ENCODE measurements around the gene UPK1B. TPM values are rescaled to one million over a fixed set of nuclear protein-coding genes. Genes with fewer than 3 reads are reported as not detected.

The UPK1B gene
- total RNA-seq, 2 donors from 2014 or later = 1.8 TPM; not detected in 1

- Histone ChIP-seq H3K9me3 (no peaks in the 10 kb centered on the region), H3K4me1 (ENCODE audit: control insufficient read depth in 1 of 2, low read depth in 2 of 2) (no peaks in the 10 kb centered on the region), H3K4me3 (no peak overlapping the region), H3K27me3 (replicated peaks; ENCODE audit: insufficient read depth) (no peaks in the 10 kb centered on the region), H3K27ac (no peak overlapping the region), H3K36me3 (no peaks in the 10 kb centered on the region)
- DNase-seq (ENCODE audit: low spot score) (no peak), ATAC-seq (ENCODE audit: insufficient number of reproducible peaks, low FRiP score, low read depth) (no peak)
- TF ChIP-seq CTCF (IDR thresholded peaks at IDR 0.05) = no peak
These were observed 3.9 kb downstream of the UPK1B start for GRCh38 chr3:119177321-119177720.

DNA sequence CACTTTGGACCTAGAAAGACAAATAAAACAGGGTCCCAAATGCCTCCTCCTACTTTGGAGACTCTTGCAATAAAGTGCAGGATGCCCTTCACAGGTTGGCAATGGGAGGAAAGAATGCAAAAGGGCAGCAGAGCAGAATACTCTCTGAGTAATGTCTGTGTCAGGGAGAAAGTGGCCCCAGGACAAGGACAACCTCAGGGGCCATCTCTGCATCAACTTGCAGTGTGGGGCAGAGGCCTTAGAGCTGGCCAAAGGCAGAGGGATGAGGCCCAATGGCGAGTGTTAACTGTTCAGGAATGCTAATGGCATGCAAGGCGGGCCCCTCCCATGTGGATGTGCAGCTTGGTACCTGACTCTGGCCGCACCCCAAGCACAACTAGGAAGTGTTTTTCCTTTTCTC lies 8.4 kb downstream of the UPK1B start:
- no peak for DNase-seq (ENCODE audit: low spot score)

GRCh38 chr3:119184111-119184510 lies 10.7 kb downstream of the UPK1B start:
- TF ChIP-seq CTCF (IDR thresholded peaks at IDR 0.05) = no peak
- Histone ChIP-seq H3K4me1 (ENCODE audit: control insufficient read depth in 1 of 2, low read depth in 2 of 2) (no peaks in the 10 kb centered on the region), H3K9me3 (no peaks in the 10 kb centered on the region), H3K4me3 (no peak overlapping the region), H3K36me3 (no peaks in the 10 kb centered on the region), H3K27me3 (replicated peaks; ENCODE audit: insufficient read depth) (no peaks in the 10 kb centered on the region), H3K27ac (no peak overlapping the region)
- no peak for ATAC-seq (ENCODE audit: insufficient number of reproducible peaks, low FRiP score, low read depth)
- no peak for DNase-seq (ENCODE audit: low spot score)

More for the DNA sequence above, 8.4 kb downstream of the UPK1B start:
- Histone ChIP-seq H3K9me3 (no peaks in the 10 kb centered on the region), H3K4me1 (ENCODE audit: control insufficient read depth in 1 of 2, low read depth in 2 of 2) (no peaks in the 10 kb centered on the region), H3K27me3 (replicated peaks; ENCODE audit: insufficient read depth) (no peaks in the 10 kb centered on the region), H3K27ac (no peak overlapping the region), H3K36me3 (no peaks in the 10 kb centered on the region), H3K4me3 (no peak overlapping the region)
- ATAC-seq (ENCODE audit: insufficient number of reproducible peaks, low FRiP score, low read depth) = no peak
- no peak for TF ChIP-seq CTCF (IDR thresholded peaks at IDR 0.05)

DNA sequence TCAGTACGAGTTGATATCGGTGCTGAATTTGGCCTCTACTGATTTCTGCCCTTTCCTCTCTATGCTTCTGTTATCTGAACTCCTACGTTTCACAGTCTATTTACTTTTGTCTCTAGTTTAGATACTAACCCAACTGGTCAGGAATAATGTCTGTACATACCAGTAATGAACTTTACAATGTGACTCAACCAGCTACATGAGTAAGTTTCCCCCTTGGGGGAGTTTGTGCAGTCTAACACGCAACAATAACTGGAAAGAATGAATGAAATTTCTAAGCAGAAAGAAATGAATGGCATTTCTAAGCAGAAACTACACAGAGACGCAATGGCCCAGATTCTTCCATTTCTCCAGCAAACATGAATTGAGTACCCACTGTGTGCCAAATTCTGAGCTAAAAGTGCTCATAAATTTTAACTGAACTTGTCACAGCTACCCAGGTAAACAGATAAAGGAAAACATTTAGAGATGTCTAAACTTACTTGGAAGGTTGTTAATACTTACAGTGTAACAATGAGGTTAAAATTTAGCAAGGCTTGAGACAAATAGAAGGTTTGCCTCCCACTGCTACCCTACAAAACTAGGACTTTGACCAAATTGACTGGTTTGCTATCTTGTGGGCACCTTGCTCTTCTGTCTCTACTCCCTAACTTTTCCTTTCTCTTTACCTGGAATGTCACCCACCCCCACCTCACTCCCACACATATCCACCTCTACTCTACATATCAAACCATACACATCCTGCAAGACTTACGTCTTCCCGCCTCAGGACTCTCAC lies 11.6 kb downstream of the UPK1B start:
- Histone ChIP-seq H3K27me3 (replicated peaks; ENCODE audit: insufficient read depth) (no peaks in the 10 kb centered on the region), H3K4me3 (no peak overlapping the region), H3K4me1 (ENCODE audit: control insufficient read depth in 1 of 2, low read depth in 2 of 2) (no peaks in the 10 kb centered on the region), H3K27ac (no peak overlapping the region), H3K9me3 (no peaks in the 10 kb centered on the region), H3K36me3 (no peaks in the 10 kb centered on the region)
- DNase-seq (ENCODE audit: low spot score) = no peak
- ATAC-seq (ENCODE audit: insufficient number of reproducible peaks, low FRiP score, low read depth) = no peak
- no peak for TF ChIP-seq CTCF (IDR thresholded peaks at IDR 0.05)

DNA sequence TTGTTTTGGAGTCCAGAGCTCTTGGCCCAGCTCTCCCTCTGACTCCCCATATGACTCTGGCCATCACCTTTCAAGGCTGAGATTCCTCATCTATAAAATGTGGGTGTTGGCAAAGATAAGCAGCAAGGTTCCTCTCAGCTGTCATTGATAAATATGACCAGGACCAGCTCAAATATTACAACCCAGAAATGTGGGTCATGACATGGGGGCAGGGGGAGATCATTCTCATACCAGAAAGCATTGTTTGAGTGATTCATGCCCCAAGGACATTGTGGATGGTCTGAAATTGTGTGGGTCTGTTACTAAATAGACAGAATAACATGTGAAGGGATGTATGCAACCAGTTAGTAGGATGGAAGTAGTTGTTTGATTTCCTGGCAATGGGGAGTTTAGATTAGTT lies 13.9 kb downstream of the UPK1B start:
- ATAC-seq (ENCODE audit: insufficient number of reproducible peaks, low FRiP score, low read depth) = no peak
- Histone ChIP-seq H3K9me3 (no peaks in the 10 kb centered on the region), H3K36me3 (no peaks in the 10 kb centered on the region), H3K4me3 (no peak overlapping the region), H3K4me1 (ENCODE audit: control insufficient read depth in 1 of 2, low read depth in 2 of 2) (no peaks in the 10 kb centered on the region), H3K27ac (no peak overlapping the region), H3K27me3 (replicated peaks; ENCODE audit: insufficient read depth) (no peaks in the 10 kb centered on the region)
- TF ChIP-seq CTCF (IDR thresholded peaks at IDR 0.05) = no peak
- DNase-seq (ENCODE audit: low spot score) = no peak
